CD4-positive, alpha-beta memory T cell (primary cell): ENCODE data around the gene PXT1. TPM values are rescaled to one million over a fixed set of nuclear protein-coding genes. Genes with fewer than 3 reads are reported as not detected.

ENCODE experiments used
- CTCF ChIA-PET: fragments of 350-600 bp; sonication (Branson Sonifier 250); formaldehyde crosslinking; loops from one replicate; lab custom pipeline; 2021; ENCODE audit warnings: inconsistent platforms; ENCODE audit not compliant: partially characterized antibody; lab: Charles Lee
- POLR2A ChIA-PET: fragments of 350-600 bp; sonication (Branson Sonifier 250); formaldehyde crosslinking; loops from one replicate; lab custom pipeline; 2021; ENCODE audit not compliant: partially characterized antibody; lab: Charles Lee
- DNase-seq, 5 donors: peaks; one replicate each; pipeline versions ENCODE4 v3.0.0 to v3.0.0-alpha.2; 2020 to 2022; ENCODE audit warnings: mixed read lengths in 1 of 5
- H3K27ac ChIP-seq: one replicate; pipeline ENCODE4 v1.7.0; 2013; ENCODE audit warnings: low read depth, low read length
- H3K27me3 ChIP-seq: 2 replicates; pipeline ENCODE4 v1.7.0; 2013; ENCODE audit warnings: mild to moderate bottlenecking, low read length, moderate library complexity; ENCODE audit not compliant: insufficient read depth
- H3K36me3 ChIP-seq: 2 replicates; pipeline ENCODE4 v1.7.0; 2013; ENCODE audit warnings: mild to moderate bottlenecking, low read length, moderate library complexity; ENCODE audit not compliant: insufficient read depth
- H3K4me1 ChIP-seq: 2 replicates; pipeline ENCODE4 v1.7.0; 2013; ENCODE audit warnings: mild to moderate bottlenecking, low read length, moderate library complexity; ENCODE audit not compliant: insufficient read depth
- H3K4me3 ChIP-seq, 2 donors: one replicate each; pipeline ENCODE4 v1.7.0; 2013; ENCODE audit warnings: low read length in 2 of 2, mild to moderate bottlenecking in 1 of 2
- H3K9me3 ChIP-seq, 2 donors: one replicate each; pipeline ENCODE4 v1.7.0; 2013; ENCODE audit warnings: low read length in 2 of 2, control low read depth in 1 of 2; ENCODE audit not compliant: control insufficient read depth in 1 of 2
- H3K27ac Mint-ChIP-seq, 7 donors: one replicate each; pipeline ENCODE4 v1.8.0; 2020 to 2021; ENCODE audit warnings: mixed read lengths in 7 of 7, mild to moderate bottlenecking in 6 of 7, inconsistent platforms in 3 of 7, moderate library complexity in 3 of 7
- H3K27me3 Mint-ChIP-seq, 2 donors: one replicate each; pipeline ENCODE4 v1.8.0; 2020 to 2021; ENCODE audit warnings: mixed read lengths in 2 of 2
- H3K36me3 Mint-ChIP-seq, 2 donors: one replicate each; pipeline ENCODE4 v1.8.0; 2020 to 2021; ENCODE audit warnings: mixed read lengths in 2 of 2, inconsistent platforms in 1 of 2, mild to moderate bottlenecking in 1 of 2
- H3K4me1 Mint-ChIP-seq, 4 donors: one replicate each; pipeline ENCODE4 v1.8.0; 2020 to 2021; ENCODE audit warnings: mixed read lengths in 4 of 4, mild to moderate bottlenecking in 1 of 4
- H3K4me3 Mint-ChIP-seq, 8 donors: one replicate each; pipeline ENCODE4 v1.8.0; 2020 to 2021; ENCODE audit warnings: mixed read lengths in 8 of 8, mild to moderate bottlenecking in 7 of 8, moderate library complexity in 6 of 8, inconsistent platforms in 3 of 8
- H3K9me3 Mint-ChIP-seq, 8 donors: one replicate each; pipeline ENCODE4 v1.8.0; 2020 to 2021; ENCODE audit warnings: mixed read lengths in 8 of 8, mild to moderate bottlenecking in 5 of 8, inconsistent platforms in 3 of 8, moderate library complexity in 1 of 8
- intact Hi-C: fragments of 100-400 bp; cut with micrococcal nuclease; formaldehyde crosslinking; loops from one replicate; pipeline ENCODE4 v1.15.1; 2023
- polyA plus RNA-seq, 2 donors: library from polyadenylated mRNA; unstranded; fragments of 300-500 nt; fragmentation: Illumina TruSeq; gene quantifications; one replicate each; pipeline ENCODE4 v1.2.3, GENCODE V29; 2021
- total RNA-seq, 2 experiments: library from RNA; stranded (reverse); gene quantifications; one replicate each; pipeline ENCODE4 v1.2.3, GENCODE V29; 2021

Gene PXT1
- total and polyA plus RNA-seq, 4 experiments from 2014 or later: 0.25 TPM; not detected in 3

DNA sequence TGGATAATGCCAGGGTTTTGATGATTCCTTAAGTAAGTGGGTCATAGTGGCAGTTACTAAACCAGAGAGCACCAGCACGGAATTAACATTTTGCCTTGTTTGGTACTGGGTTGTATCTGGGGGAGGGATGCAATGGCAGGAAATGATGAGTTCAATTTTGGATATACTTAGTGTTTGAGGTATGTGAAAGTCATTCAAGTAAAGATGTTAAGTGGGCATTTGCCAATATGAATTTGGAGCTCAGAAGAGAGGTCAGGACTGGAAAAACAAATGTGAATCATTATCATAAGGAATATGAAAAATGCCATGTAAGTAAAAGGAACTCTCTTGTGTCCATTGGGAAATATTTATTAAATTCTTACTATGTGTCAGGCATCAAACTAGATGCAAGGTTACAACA is 6.2 kb downstream of the PXT1 start:
- no peaks in the 10 kb centered on the region for H3K9me3 ChIP-seq
- no peak for DNase-seq
- peak overlapping the region in 1 of 7 donors; percentile 69 for H3K27ac Mint-ChIP-seq
- no peaks in the 10 kb centered on the region for H3K27me3 ChIP-seq
- peaks cover 10% of the 10 kb centered on the region for H3K4me1 ChIP-seq
- intact Hi-C loops: no loop called here
- H3K4me3 Mint-ChIP-seq: peak overlapping the region in 1 of 8 donors; percentile 32
- H3K36me3 ChIP-seq: no peaks in the 10 kb centered on the region
- ChIA-PET CTCF (no interaction called here), POLR2A (no interaction called here)
- H3K4me1 Mint-ChIP-seq: peaks cover 4 to 8% (median 5%) of the 10 kb centered on the region in 4 donors
- no peaks in the 10 kb centered on the region for H3K27me3 Mint-ChIP-seq
- H3K4me3 ChIP-seq: no peak overlapping the region
- no peaks in the 10 kb centered on the region for H3K36me3 Mint-ChIP-seq
- no peaks in the 10 kb centered on the region for H3K9me3 Mint-ChIP-seq
- no peak overlapping the region for H3K27ac ChIP-seq

DNA sequence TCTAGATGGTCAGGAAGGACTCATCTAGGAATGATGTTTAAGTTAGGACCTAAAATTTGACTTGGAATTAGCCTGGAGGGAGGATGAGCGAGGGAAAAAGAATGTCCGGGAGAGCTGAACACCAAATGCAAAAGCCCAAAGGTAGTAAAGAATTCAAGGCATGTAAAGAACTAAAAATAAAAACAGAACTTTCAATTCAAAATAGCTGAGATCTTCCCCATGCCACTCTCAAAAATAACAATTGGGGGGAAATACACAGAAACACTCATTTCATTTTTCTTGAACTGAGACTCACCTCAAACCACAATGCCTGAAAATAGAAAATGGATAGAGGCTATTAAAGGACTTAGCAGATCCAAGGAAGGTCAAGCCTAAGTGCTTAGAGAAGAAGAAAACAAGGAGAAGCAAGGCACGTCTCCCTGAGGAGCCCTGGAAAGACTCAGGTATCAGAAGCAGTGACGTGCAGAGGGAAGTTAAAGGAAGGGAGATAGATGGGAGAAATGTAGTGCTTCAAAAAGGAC is 10.4 kb downstream of the PXT1 start:
- H3K4me3 ChIP-seq: no peak overlapping the region
- no peaks in the 10 kb centered on the region for H3K4me1 ChIP-seq
- POLR2A ChIA-PET: interaction anchor here (0.9 kb wide), 1 partner anchor 13 kb away, joined by 3 read pairs; no protein-coding TSS in a partner anchor
- intact Hi-C loops: no loop called here
- no peak overlapping the region for H3K27ac ChIP-seq
- Mint-ChIP-seq H3K27me3 (no peaks in the 10 kb centered on the region), H3K4me3 (no peak overlapping the region), H3K4me1 (no peaks in the 10 kb centered on the region), H3K27ac (no peak overlapping the region), H3K9me3 (peaks cover 0 to 2% (median 0%) of the 10 kb centered on the region in 8 donors), H3K36me3 (no peaks in the 10 kb centered on the region)
- CTCF ChIA-PET: interaction anchor here (0.7 to 2.1 kb wide), 2 partner anchors 9 to 147 kb away, joined by 3 to 5 read pairs; no protein-coding TSS in a partner anchor
- H3K9me3 ChIP-seq: no peaks in the 10 kb centered on the region
- no peaks in the 10 kb centered on the region for H3K36me3 ChIP-seq
- H3K27me3 ChIP-seq: no peaks in the 10 kb centered on the region
- no peak for DNase-seq

DNA sequence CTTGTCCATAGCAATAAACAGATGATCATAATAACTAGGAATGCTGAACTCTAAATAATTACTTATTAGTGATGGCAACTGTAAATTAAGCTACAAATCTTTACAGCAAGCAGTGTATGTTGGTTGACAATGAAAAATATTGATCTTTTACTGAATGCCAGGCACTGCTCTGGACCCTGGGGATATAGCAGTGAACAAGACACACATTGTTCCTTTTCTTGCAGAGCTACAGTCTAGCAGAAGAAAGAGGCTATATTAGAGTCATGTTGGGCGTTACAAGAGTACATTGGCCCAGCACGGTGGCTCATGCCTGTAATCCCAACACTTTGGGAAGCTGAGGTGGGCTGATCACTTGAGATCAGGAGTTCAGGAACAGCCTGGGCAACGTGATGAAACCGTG is 11.5 kb downstream of the PXT1 start:
- no peaks in the 10 kb centered on the region for H3K27me3 ChIP-seq
- H3K9me3 ChIP-seq: no peaks in the 10 kb centered on the region
- Mint-ChIP-seq H3K4me1 (no peaks in the 10 kb centered on the region), H3K9me3 (peaks cover 0 to 2% (median 0%) of the 10 kb centered on the region in 8 donors), H3K27me3 (no peaks in the 10 kb centered on the region), H3K27ac (no peak overlapping the region), H3K4me3 (no peak overlapping the region), H3K36me3 (no peaks in the 10 kb centered on the region)
- no peaks in the 10 kb centered on the region for H3K4me1 ChIP-seq
- no peak for DNase-seq
- CTCF ChIA-PET: interaction anchor here (0.6 to 2.1 kb wide), 3 partner anchors 8 to 148 kb away, joined by 3 to 5 read pairs (median 3); no protein-coding TSS in a partner anchor
- H3K27ac ChIP-seq: no peak overlapping the region
- no peak overlapping the region for H3K4me3 ChIP-seq
- POLR2A ChIA-PET: no interaction called here
- H3K36me3 ChIP-seq: no peaks in the 10 kb centered on the region
- intact Hi-C loops: no loop called here

DNA sequence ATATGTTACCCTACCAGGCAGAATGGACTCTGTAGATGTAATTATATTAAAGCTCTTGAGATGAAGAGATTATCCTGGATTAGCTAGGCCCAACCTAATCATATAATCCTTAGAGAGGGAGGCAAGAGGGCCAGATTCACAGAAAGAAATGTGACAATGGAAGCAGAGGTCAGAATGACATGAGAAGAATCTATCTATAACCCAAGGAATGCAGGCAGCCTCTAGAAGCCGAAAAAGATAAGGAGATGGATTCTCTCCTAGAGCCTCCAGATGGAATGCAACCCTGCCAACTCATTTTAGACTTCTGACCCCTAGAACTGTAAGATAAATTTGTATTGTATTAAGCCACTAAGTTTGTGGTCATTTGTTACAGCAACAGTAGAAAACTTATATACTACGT is 12.3 kb downstream of the PXT1 start:
- no peak overlapping the region for H3K4me3 Mint-ChIP-seq
- no peaks in the 10 kb centered on the region for H3K36me3 Mint-ChIP-seq
- POLR2A ChIA-PET: interaction anchor here (1.3 kb wide), 1 partner anchor 13 kb away, joined by 4 read pairs; the partner anchor contains the start of gene KCTD20
- peaks cover 0 to 2% (median 0%) of the 10 kb centered on the region in 8 donors for H3K9me3 Mint-ChIP-seq
- Histone ChIP-seq H3K27me3 (no peaks in the 10 kb centered on the region), H3K36me3 (no peaks in the 10 kb centered on the region), H3K9me3 (no peaks in the 10 kb centered on the region), H3K4me3 (no peak overlapping the region), H3K4me1 (no peaks in the 10 kb centered on the region), H3K27ac (no peak overlapping the region)
- no peaks in the 10 kb centered on the region for H3K4me1 Mint-ChIP-seq
- DNase-seq: no peak
- no peaks in the 10 kb centered on the region for H3K27me3 Mint-ChIP-seq
- CTCF ChIA-PET: interaction anchor here (0.8 to 3.4 kb wide), 11 partner anchors 11 to 329 kb away, joined by 3 to 11 read pairs (median 6); partner anchors contain the start of gene KCTD20
- intact Hi-C loops: no loop called here
- H3K27ac Mint-ChIP-seq: peak overlapping the region in 1 of 7 donors; percentile 17

DNA sequence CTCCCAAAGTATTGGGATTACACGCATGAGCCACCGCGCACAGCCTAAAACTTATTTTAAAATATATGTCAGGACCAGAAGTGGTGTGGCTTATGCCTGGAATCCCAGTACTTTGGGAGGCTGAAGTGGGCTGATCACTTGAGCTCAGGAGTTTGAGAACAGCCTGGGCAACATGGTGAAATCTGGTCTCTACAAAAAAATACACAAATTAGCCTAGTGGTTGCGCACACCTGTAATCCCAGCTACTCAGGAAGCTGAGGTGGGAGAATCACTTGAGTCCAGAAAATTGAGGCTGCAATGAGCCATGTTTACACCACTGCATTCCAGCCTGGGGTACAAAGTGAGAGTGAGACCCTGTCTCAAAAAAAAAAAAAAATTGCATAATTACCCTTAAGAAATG is 13.7 kb downstream of the PXT1 start:
- DNase-seq: peak in 1 of 5 donors; percentile 4
- Mint-ChIP-seq H3K4me3 (no peak overlapping the region), H3K4me1 (peaks cover under 1 to 3% (median under 1%) of the 10 kb centered on the region in 4 donors), H3K36me3 (no peaks in the 10 kb centered on the region), H3K27me3 (no peaks in the 10 kb centered on the region), H3K9me3 (peaks cover 0 to 2% (median 0%) of the 10 kb centered on the region in 8 donors), H3K27ac (no peak overlapping the region)
- Histone ChIP-seq H3K27me3 (no peaks in the 10 kb centered on the region), H3K36me3 (no peaks in the 10 kb centered on the region), H3K27ac (no peak overlapping the region), H3K4me3 (no peak overlapping the region), H3K9me3 (no peaks in the 10 kb centered on the region), H3K4me1 (peaks cover 3% of the 10 kb centered on the region)
- ChIA-PET CTCF (interaction anchor here (0.6 to 3.4 kb wide), 24 partner anchors 10 to 354 kb away, joined by 3 to 22 read pairs (median 4); partner anchors contain the start of gene CDKN1A), POLR2A (interaction anchor here (1.1 to 1.6 kb wide), 3 partner anchors 11 to 252 kb away, joined by 3 to 4 read pairs (median 3); partner anchors contain the start of gene KCTD20)
- intact Hi-C loops: no loop called here

DNA sequence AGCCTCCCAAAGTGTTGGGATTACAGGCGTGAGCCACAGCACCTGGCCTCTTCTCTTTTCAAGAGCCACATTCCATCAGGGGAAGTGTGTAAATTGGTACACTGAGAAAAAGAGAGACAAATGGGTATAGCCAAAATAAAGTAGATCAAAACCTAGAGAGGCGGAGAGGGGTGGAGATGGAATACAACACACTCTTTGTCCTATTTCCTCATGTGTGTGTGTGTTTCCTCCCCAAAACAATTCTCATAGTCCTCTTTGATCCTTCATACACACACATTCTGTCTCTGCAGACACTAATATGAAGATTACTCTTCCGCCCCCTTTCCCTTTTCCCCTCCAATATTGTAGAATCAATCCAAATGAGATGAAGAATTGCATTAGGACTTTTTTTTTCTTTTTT is 16.0 kb downstream of the PXT1 start:
- no peak for DNase-seq
- intact Hi-C loops: no loop called here
- ChIA-PET CTCF (interaction anchor here (3.0 kb wide), 1 partner anchor 152 kb away, joined by 22 read pairs; no protein-coding TSS in a partner anchor), POLR2A (no interaction called here)
- H3K27me3 Mint-ChIP-seq: no peaks in the 10 kb centered on the region
- H3K36me3 Mint-ChIP-seq: no peaks in the 10 kb centered on the region
- H3K4me1 Mint-ChIP-seq: peaks cover 10 to 19% (median 14%) of the 10 kb centered on the region in 4 donors
- H3K36me3 ChIP-seq: no peaks in the 10 kb centered on the region
- peaks cover 0 to 6% (median 0%) of the 10 kb centered on the region in 8 donors for H3K9me3 Mint-ChIP-seq
- H3K27ac Mint-ChIP-seq: no peak overlapping the region
- no peak overlapping the region for H3K27ac ChIP-seq
- H3K4me3 ChIP-seq: no peak overlapping the region
- no peak overlapping the region for H3K4me3 Mint-ChIP-seq
- no peaks in the 10 kb centered on the region for H3K9me3 ChIP-seq
- peaks cover 15% of the 10 kb centered on the region for H3K4me1 ChIP-seq
- no peaks in the 10 kb centered on the region for H3K27me3 ChIP-seq

DNA sequence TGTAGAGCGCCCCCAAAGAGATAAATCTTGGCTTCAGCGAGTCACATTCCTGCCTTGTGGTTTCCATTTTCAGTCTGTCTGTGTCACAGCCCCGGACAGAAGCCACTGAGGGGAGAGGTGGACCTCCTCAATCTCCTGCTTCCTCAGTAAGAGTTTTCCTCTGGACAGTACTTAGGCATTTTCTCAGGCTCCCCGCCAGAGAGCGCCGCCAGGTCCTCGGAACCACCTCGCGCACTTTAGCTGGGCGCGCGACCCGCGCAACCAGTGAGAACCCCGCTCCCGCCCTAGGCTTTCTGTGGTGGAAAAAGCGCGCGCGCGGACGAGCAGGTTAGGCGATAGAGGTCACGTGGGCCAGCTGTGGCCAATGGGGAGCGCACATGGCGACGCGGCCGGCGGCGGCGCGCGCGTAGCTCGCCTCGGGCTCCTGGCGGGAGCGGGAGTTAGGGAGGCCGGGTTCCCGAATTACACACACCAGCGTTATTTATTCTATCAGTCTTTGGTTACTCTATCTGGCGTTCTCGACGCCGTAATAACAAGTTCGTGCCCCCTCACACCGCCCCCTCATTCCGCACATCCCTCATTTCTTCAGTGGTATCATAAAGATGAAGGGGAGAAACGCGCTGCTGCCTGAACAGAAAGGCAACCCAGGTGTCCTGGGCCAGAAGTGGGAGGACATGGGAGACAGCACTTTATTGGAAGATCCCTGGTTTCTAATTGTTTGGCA is 19.4 kb downstream of the PXT1 start:
- POLR2A ChIA-PET: interaction anchor here (0.7 to 2.2 kb wide), 18 partner anchors 17 to 335 kb away, joined by 3 to 42 read pairs (median 4); partner anchors contain the start of genes CDKN1A, KCTD20, PXT1 and SRSF3
- Mint-ChIP-seq H3K4me1 (peaks cover 10 to 19% (median 14%) of the 10 kb centered on the region in 4 donors), H3K27me3 (no peaks in the 10 kb centered on the region), H3K9me3 (peaks cover 0 to 4% (median 0%) of the 10 kb centered on the region in 8 donors), H3K27ac (peak overlapping the region; percentile 73 to 97 (median 95)), H3K4me3 (peak overlapping the region; percentile 91 to 95 (median 93)), H3K36me3 (no peaks in the 10 kb centered on the region)
- Histone ChIP-seq H3K4me1 (peaks cover 15% of the 10 kb centered on the region), H3K27me3 (no peaks in the 10 kb centered on the region), H3K36me3 (no peaks in the 10 kb centered on the region), H3K27ac (peak overlapping the region; percentile 68), H3K4me3 (peak overlapping the region; percentile 69 to 85), H3K9me3 (no peaks in the 10 kb centered on the region)
- CTCF ChIA-PET: interaction anchor here (0.6 to 2.3 kb wide), 25 partner anchors 8 to 1057 kb away, joined by 3 to 25 read pairs (median 4); partner anchors contain the start of genes CDKN1A and SRSF3
- intact Hi-C loops: loop anchor here (1.0 to 5.0 kb wide), 9 partner anchors 19 to 336 kb away; partner anchors contain the start of genes KCTD20, PXT1 and SRSF3
- peak; percentile 97 to 99 (median 97) for DNase-seq
